GM21825 (cell line): ENCODE results near the gene CLIC3.
"Not testable (repeated sequence)": the region's sequence is repeated elsewhere in the genome, so short reads cannot be mapped to it uniquely, and the experiment has no call there.

Source experiments
- ATAC-seq: cut with Tn5 transposase; IDR thresholded peaks from one replicate; pipeline ENCODE4 v1.9.1; 2021; ENCODE audit warnings: mild to moderate bottlenecking, moderate library complexity; ENCODE audit not compliant: unreplicated experiment

The CLIC3 gene, protein sequence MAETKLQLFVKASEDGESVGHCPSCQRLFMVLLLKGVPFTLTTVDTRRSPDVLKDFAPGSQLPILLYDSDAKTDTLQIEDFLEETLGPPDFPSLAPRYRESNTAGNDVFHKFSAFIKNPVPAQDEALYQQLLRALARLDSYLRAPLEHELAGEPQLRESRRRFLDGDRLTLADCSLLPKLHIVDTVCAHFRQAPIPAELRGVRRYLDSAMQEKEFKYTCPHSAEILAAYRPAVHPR

DNA sequence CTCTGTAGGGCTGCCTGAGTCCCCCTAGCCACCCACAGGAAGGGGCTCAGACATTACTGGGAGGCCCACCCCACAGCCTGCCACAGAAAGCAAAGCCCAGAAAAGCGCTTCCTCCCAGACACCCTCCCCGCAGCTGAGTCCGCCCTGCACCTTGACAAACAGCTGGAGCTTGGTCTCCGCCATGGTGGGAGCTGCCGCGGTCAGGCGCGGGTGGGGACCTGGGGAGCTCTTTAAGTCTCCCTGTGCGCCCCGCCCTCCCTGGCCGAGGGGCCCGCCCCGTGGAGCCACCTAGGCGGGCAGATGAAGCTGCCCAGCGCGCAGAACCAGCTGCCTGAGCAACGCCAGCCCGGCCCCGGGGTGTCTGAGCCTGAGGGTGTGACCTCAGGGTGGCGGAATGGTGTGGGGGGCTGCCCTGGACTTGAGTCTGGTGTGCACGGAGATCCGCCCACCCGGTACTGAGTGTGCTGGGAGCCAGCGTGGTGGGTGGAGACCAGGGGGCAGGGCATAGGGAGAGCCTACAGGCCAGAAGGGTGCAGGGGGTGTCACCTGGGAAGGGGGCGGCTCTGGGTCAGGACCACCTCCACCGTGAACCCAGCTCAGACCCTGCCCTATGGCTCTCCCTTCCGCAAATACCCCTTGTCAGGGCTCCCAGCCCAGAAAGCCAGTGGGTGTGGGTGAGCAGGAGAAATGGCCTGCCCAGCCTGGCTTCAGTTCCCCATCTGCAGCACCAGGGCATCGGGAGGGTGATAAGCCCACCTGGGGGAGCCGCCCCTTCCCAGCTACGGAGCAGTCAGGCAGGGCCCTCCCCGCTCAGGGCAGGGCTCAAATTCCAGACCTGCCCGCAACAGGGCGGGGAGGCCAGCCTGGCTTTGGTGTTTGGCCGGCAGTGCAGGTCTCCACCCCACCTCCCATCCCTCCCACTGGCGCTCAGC lies at the start of gene CLIC3:
Gene CLIC3, minus strand, starts transcription at position 208 of the 932 bp plus-strand sequence. Its CDS starts 25 bp downstream, at position 183.
- ATAC-seq: no peak

DNA sequence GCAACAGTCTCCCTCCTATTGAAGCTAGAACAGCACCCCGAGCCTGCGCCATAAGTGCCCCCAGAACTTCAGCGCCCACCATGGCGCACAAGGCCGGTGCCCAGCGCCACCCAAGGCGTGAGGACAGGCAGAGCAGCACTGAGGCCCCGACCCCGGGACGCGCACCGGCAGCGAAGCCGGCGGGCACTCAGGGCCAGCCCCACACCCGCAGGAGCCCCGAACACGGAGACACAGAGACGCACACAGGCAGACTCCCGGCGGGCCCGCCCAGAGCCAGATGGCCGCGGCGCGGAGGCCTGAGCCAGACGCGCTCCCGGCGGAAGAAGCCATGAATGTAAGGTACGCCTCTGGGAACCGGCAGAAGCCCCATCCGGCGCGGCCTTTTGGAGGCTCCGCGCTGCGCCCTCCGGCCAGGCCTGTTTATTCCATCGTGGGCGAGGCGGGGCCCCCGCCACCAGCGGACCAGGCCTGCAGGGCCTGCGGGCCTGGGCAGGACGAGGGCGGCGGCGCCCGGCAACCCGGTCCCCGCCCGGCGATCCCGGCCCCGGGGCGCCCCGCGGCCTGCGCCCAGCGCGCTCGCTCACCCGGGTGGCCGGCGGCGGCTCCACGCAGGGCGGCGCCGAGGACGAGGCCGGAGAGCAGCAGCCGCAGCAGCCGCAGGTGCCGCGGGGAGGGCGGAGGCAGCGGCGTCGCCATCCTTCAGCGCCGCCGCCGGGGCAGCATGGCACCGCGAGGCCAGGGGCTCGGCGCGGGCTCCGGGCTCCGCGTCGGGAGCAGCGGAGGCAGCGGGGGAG lies 49.1 kb upstream of the CLIC3 start:
- no peak for ATAC-seq

DNA sequence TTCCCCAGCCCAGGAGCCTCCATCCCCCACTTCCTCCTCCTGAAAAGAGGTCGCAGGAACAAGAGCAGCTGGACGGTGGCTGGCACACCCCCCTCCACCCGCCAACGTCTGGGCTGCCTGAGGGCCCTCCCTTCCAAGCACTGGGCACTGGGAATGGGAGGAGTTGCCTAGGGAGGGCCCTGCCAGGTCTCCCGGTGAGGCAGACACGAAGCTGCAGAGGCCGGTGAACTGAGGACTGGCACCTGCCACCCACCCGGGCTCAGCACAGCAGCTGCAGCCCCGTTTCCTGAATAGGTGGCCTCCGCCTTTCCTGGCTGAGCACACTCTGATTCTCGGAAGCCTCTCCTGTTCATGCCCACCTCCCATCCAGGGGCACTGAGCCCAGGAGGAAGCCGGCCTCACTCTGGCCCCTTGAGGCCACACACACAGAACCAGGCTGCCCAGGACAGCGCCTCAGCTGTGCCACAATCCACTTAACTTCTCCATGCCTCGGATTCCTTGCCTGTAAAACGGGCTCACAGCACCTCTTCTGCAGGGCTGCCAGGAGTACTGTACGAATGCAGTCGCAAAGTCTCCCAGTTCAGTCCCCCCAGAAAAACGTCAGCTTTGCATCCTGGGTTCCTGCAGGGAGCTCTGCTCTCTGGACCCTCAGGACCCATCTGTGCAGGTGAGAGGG lies 48.3 kb upstream of the CLIC3 start:
- ATAC-seq: no peak

DNA sequence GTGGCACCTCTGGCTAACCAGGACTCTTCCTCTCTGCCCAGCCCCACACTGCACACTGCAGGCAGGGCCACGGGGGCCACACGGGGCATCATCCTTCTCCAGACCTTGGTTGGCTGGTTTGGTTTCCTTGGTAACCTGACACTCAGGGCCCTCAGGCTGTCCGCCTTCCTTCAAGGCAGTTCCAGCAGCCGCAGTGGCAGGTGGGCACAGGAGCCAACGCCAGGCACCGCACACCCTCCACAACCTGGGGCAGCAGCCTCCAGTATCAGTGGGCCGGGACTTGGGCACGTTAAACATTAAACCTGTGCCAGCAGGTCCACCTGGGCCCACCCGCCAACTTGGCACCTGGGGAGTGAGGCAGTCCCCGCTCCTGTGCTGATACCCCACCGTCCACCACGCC lies 47.7 kb upstream of the CLIC3 start:
- ATAC-seq: no peak

DNA sequence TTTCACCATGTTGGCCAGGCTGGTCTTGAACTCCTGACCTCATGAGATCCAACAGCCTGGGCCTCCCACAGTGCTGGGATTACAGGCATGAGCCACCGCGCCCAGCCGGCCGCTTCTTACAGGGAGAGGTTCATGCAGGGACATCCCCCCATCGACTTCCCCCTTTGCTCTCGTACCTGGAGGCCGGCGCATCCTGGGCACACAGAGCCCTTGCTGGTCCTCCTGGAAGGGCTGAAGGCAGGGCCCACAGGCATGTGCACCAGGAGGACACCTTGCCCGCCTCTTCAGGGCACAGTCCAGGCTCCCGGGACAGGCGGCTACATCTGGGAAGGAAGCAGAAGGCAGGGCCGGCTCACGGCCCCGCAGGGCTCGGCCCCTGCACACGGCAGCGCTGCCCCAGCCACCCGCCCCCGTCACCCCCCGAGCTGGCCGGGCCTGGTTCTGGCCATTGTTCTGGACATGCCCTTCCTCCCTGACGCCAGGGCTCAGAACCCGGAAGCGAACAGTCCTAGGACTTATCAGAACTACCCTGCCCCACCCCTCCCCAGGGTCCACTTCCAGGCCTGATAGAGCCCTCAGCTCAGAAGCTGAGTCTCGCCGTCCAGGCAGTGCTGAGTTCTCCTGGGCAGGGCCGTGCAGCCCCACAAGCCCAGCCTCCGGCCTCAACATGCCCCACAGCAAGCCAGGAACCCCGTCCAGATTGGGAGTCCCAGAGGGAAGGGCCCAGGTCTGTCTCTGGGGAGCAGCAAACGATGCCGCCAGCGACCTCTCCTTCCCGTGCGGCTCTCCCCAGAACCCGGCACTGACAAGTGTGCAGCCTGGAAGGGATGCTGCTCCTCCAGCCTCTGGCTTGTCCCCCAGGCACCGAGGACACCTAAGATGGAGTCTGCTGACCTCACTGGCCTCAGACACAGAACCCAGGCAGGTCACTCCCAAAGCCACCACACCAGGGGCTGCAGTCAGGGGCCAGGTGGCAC lies 46.7 kb upstream of the CLIC3 start:
- ATAC-seq: no peak

DNA sequence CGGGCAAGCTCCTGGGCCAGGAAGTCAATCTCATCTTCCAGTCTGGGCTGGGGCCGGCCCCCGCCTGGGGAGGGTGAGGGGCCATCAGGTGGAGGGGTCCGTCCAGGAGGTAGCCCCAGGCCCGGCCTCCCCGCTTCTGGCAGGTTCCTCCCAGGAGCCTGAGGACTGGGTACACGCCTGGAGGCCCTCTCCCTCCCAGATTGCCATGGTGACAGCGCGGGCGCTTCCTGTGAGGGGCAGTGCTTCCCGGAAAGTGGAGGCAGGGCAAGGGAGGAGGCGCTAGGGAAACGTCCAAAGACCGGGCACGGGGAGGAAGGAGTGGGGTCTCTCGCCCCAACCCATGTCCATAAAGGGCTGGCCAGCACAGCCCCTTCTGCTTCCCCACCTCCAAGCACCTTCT lies 44.8 kb upstream of the CLIC3 start:
- ATAC-seq: no peak

DNA sequence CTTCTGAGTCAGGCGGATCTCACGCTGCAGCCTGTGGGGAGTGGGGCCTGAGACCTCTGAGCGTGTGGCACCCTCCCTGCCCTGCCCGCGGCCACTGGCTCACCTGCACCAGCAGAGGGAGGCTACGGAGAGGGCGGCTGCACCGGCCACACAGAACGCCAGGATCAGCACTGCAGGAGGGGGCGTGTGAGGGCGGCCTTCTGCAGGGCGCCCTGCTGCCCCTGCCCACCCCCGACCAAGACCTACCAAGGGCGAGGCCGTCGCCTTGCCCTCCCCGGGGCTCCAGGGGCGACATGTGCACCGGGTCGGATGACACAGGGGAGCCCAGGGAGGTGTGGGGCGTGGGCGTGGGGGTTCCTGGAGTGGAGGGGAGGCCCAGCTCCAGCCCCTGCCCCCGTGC lies 44.2 kb upstream of the CLIC3 start:
- no peak for ATAC-seq

DNA sequence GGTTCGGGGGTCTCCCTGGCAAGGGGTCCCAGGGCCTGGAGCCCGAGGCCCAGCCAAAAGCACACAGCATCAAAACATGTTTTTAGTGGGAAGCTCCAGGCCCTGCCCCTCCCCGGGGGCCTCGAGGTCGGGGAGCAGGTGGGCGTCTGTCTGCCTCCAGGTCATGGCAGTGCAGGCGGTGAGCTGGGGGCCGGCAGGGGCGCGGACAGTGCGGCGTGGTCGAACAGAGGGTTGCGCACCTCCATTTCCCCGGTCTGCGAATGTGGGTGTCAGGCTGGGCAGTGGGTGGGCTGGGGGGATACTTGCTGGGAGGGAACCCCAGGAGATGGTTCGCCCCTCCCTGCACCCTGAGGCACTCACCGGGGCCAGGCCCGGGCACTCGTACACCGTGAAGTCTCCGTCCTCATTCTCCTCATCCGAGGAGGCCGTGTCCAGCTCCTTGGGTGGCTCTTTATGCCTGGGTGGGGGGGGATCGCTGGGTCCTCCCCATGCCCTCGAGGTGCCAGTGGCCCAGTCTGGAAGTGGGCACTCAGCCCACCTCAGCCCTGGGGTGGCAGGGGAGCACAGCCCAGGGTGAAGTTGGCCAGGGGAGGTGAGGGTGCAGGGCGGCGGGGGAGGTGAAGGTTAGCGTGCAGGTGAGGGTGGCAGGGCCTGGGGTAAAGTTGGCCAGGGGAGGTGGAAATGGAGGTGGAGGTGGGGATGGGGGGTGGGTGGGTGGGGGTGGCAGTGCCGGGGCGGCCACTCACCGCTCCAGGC lies 43.4 kb upstream of the CLIC3 start:
- no peak for ATAC-seq

DNA sequence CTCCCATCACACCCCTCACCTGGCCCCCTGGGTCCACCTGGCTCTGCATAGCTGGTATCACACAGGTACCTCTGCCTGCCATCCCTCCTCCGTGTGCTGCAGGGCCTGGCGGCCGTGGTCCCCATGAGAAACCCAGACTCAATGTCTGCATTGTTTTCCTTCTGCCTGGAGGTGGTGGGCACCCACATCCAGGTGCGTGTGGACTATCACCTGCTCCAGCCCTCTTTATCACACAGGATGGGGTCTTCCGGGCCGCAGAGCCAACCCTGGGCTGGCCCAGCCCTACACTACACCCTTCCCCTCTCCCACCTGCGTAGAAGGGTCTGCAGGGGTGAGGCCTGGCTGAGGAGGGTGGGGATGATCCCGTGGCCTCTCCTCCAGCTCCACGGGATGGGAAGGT lies 42.5 kb upstream of the CLIC3 start:
- ATAC-seq: no peak

DNA sequence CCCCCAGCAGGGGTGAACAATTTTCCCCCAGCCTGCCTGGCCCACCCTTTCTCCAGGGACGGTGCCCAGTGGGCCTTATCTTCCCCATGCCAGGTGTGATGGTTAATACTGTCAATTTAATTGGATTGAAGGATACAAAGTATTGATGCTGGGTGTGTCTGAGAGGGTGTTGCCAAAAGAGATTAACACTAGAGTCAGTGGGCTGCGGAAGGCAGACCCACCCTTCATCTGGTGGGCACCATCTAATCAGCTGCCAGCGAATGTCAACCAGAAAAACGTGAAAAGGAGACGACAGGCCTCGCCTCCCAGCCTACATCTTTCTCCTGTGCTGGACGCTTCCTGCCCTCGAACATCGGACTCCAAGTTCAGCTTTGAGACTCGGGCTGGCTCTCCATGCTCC lies 41.1 kb upstream of the CLIC3 start:
- ATAC-seq: no peak

DNA sequence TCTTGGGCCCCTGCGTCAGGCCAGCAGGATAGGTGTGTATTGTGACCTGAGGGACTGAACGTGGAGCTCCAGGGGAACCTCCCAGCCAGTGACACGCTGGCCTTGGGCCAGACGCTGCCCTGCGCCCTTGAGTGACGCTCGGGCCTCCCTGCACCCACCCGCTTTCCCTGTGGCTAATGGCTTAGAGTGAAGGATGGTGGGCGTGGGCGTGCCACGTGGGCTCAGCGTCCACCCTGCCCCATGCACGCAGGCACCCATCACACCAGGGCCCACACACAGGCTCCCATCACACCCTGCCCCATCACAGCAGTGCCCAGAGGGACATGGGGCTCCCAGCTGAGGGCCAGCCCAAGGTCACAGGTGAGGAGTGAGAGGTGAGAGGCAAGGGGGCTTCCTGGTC lies 40.7 kb upstream of the CLIC3 start:
- no peak for ATAC-seq

DNA sequence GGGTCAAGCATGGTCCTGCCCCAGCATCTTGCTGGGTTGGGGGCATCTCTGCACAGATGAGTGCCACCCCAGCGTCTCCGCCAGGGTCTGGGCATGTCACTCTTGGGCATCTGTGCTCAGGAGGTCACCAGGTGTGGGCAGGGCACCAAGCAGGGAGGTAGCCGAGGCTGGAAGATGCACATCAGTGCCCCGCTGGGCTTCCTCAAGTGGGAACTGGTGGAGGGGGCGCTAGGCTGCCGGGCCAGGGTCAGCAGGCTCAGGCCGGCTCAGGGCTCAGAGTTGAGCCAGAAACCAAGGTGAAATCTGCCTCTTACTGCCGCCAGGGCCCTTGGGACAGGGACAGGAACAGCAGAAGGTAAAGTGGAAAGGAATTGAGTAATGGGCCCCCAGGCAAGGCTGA lies 39.6 kb upstream of the CLIC3 start:
- ATAC-seq: no peak

DNA sequence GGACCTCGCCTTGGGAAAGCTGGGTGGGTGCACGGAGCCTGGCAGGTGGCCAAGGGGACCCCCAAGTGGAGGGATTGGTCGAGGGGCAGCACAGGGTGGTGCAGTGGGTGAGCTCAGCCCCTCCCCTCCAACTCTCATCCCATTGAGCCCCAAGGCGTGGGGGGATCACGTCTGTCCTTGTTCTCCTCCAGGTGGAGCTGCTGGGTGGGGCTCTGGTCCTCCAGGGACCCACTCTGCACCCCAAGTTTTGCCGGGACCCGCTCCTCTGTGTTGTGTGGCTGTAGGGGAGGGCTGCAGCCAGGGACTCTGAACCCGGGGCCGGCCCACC lies 39.1 kb upstream of the CLIC3 start:
- ATAC-seq: no peak

DNA sequence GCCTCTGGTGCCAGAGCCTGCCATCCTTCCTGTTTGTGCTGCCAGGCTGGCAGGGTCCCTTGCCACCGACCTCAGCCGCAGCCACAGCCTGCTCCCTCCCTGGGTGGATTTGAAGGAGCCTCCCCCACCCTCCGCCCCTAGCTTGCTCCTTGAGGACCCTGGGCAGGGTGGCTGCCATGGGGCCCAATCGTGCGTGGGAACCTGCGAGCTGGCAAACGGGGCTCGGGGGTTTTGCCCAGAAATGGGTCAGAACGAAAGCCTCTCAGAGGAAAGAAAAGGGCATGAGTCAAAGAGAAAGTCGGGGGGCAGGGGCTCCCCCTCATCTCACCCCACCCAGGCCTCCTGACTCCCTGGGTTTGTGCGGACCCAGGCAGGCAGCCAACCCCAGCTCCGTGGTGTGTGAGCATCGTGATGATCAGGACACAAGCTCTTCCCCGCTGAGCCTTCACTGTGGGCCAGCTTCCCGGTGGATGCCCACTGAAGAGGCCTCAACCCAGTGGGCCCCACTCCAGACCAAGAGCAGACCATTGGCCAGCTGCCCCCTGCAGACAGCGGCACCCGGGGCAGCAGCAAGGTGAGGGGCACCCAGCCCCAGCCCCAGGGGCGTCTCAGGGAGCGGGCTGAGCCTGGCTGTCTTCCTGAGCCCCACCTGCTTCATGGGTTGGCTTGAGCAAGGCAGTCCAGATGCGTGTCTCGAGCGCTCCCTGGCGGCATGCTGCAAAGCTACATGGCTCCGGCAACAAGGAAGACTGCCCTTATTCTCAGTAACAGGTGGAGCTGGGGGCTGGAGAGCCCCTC lies 38.5 kb upstream of the CLIC3 start:
- ATAC-seq: no peak

DNA sequence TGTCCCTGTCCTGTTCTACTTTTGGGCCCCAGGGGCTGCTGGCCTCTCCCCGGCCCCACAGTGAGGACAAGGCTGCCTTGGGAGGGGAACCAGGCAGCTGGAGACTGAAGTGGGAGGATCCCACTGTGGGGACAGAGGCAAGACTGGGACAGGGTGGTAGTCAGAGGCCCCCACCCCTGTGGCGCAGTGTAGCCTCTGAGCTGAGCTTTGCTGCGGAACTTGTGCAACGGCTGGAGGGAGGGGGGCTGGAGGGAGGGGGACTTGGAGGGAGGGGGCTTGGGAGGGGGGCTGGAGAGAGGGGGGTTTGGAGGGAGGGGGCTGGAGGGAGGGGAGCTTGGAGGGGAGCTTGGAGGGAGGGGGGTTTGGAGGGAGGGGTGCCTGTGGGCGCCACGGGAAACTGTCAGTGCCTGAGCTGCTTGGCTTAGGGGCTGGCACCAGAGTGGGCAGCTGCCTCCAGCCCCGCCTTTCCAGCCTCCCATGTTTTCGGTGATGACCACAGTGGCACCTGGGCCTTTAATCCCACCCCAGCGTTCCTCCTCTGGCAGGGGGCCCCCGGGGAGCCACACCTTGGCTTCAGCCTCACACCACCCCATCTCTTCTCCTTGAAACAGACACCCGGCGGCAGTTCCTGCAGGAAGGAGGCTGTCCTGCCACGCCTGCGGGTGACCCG lies 37.8 kb upstream of the CLIC3 start:
- no peak for ATAC-seq

DNA sequence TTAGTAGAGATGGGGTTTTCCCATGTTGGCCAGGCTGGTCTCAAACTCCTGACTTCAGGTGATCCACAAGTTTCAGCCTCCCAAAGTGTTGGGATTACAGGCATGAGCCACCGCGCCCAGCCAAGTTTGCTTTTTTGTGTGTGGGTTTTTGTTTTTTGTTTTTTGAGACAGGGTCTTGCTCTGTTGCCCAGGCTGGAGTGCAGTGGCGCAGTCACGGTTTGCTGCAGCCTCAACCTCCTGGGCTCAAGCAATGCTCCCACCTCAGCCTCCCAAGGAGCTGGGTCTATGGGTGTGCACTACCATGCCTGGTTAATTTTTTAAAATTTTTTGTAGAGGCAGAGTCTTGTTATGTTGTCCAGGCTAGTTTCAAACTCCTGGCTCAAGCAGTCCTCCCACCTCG lies 37.1 kb upstream of the CLIC3 start:
- ATAC-seq: not testable (repeated sequence)

DNA sequence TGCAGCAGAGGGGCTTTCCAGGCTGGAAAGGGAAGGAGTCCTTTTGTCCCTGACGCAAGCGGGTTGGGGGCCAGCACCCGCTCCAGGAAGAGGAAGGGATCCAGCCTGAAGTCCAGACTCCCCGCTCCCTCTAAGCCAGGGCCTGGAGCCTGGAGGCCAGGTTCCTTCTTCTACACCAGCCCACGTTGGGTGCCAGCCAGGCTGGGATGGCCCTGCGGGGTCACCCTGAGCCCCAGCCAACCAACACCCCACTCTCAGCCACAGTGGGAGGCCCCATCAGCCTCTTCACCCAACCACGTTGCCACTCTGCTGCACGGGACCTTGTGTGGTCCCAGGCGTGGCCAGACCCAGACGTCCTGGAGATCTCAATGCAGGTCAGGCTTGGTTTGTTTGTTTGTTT lies 36.5 kb upstream of the CLIC3 start:
- ATAC-seq: no peak
